ENCODE data around the gene SDCCAG8.

Gene SDCCAG8

GRCh38 chr1:243547891-243548290 lies 292.1 kb downstream of the SDCCAG8 start:
- DNase-seq (ENCODE audit: low read depth in 3 of 3), result no peak

DNA sequence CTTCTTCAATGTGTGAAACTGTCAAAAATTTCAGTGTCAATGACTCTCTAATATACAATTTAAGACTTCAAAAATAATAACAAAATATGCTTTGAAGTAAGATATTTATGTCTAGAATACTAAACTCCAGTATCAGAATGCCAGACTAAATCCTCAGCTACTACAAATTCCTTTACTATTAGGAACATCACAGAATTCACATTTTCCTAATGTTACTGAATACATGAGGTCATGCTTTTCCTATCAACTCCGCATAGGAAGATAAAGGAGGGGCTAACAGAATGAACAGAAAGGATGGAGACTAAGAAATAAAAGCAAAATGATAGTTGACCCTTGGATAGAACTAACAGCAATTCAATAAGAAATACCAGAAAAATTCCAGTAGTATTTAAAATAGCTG lies 292.7 kb downstream of the SDCCAG8 start:
- DNase-seq (ENCODE audit: low read depth in 3 of 3), result no peak

DNA sequence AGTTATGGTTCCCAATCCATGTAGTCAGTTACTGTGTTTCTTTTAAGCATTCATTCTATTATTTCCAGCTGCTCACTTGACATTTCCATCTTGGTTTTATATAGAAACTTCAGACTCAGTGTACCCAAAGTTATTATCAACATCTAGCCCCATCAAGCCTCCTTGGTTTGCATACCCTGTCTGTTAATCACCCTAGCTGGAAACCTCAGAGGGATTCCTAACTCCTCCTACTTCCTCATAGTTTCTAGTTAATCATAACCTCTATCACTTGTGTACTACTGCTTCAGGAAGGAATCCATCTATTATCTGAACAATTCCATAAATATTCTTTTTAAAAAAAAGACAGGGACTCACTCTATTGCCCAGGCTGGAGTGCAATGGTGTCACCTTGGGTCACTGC lies 293.3 kb downstream of the SDCCAG8 start:
- DNase-seq (ENCODE audit: low read depth in 3 of 3), result no peak

All from stimulated activated CD4-positive, alpha-beta T cell treated with anti-CD3 and anti-CD28 coated beads, TNF-alpha, amount 100 ng/mL, for 24 hours (primary cell).